ENCODE measurements around the gene LHX1. TPM values are rescaled to one million over a fixed set of nuclear protein-coding genes. Genes with fewer than 3 reads are reported as not detected.

Gene LHX1
- total and polyA plus RNA-seq, 9 of the 15 experiments (the other 6 are each of a cell fraction or from before 2014, with no cell fraction given): 0.05 to 0.64 (median 0.07) TPM; not detected in 6

DNA sequence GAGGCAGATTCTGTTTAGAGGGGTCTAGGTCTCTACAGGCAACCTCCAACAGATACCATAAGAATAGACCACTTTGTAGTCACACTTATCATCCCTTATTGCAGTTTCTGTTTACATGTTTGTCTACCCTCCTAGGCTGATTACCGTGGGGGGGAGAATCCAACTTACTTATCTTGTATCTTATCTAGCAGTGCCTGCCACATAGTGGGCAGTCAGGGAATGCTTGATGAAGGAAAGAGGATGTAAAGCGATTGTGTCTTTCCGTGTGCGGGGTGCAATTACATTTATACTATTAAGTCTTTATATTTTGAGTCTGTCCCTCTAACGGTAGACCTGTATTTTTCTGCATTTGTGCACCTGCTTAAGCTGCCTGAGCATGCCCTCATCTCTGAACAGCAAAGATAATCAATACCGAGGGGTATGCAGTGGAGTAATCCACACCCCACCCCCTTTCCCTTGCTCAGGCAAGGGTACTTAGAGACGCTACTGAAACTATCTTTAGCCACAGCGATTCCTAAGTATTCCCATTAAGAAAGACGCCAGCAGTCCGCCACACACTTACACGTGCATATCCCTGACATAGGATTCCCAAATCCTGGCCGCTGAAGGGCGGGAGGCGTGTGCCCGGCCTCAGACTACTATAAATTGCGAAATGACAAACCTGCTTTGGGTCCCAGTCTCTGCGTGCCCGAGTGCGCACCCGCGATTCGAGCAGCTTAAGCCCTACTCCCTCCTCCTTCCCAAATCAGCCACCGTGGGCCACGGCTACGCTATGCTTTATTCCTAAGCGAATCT lies 10.8 kb downstream of the LHX1 start (continued):
- TF ChIP-seq, protein P1, sequence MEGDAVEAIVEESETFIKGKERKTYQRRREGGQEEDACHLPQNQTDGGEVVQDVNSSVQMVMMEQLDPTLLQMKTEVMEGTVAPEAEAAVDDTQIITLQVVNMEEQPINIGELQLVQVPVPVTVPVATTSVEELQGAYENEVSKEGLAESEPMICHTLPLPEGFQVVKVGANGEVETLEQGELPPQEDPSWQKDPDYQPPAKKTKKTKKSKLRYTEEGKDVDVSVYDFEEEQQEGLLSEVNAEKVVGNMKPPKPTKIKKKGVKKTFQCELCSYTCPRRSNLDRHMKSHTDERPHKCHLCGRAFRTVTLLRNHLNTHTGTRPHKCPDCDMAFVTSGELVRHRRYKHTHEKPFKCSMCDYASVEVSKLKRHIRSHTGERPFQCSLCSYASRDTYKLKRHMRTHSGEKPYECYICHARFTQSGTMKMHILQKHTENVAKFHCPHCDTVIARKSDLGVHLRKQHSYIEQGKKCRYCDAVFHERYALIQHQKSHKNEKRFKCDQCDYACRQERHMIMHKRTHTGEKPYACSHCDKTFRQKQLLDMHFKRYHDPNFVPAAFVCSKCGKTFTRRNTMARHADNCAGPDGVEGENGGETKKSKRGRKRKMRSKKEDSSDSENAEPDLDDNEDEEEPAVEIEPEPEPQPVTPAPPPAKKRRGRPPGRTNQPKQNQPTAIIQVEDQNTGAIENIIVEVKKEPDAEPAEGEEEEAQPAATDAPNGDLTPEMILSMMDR (IDR thresholded peaks at IDR 0.05 in 2 of 3, conservative IDR thresholded peaks at IDR 0.05 in 1 of 3; ENCODE audit: insufficient read depth in 2 of 3, low read depth in 1 of 3, low read length in 3 of 3): peak in 1 of 3 experiments; percentile 6; a peak in 1 of 6 replicates
- no peak for TF ChIP-seq HDGF (IDR thresholded peaks at IDR 0.05)
- TF ChIP-seq, protein P2, sequence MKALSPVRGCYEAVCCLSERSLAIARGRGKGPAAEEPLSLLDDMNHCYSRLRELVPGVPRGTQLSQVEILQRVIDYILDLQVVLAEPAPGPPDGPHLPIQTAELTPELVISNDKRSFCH (CRISPR knock-in tag; IDR thresholded peaks at IDR 0.05): no peak
- TF ChIP-seq, protein P2 (tag; IDR thresholded peaks at IDR 0.05): 0 out of 2 replicates have a peak, but pooled peaks have one; percentile 50
- TF ChIP-seq ETV5 (CRISPR knock-in tag; IDR thresholded peaks at IDR 0.05; ENCODE audit: low read depth): no peak
- no peak for TF ChIP-seq TCFL5 (CRISPR knock-in tag; conservative IDR thresholded peaks at IDR 0.05)
- TF ChIP-seq POLR2B (IDR thresholded peaks at IDR 0.05; ENCODE audit: low read depth, partially characterized antibody): no peak
- no peak for TF ChIP-seq BRCA1 (IDR thresholded peaks at IDR 0.05)
- TF ChIP-seq BRCA1 (CRISPR knock-in tag; IDR thresholded peaks at IDR 0.05): no peak
- TF ChIP-seq CEBPG (CRISPR knock-in tag; IDR thresholded peaks at IDR 0.05): no peak; the same call in 1 of the 2 replicates
- TF ChIP-seq CEBPG (tag; conservative IDR thresholded peaks at IDR 0.05 in 1 of 2, IDR thresholded peaks at IDR 0.05 in 1 of 2): peak; percentile 68 to 85
- TF ChIP-seq, protein P3, sequence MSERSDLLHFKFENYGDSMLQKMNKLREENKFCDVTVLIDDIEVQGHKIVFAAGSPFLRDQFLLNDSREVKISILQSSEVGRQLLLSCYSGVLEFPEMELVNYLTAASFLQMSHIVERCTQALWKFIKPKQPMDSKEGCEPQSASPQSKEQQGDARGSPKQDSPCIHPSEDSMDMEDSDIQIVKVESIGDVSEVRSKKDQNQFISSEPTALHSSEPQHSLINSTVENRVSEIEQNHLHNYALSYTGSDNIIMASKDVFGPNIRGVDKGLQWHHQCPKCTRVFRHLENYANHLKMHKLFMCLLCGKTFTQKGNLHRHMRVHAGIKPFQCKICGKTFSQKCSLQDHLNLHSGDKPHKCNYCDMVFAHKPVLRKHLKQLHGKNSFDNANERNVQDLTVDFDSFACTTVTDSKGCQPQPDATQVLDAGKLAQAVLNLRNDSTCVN (CRISPR knock-in tag; IDR thresholded peaks at IDR 0.05): no peak
- no peak for TF ChIP-seq HNRNPH1 (optimal IDR thresholded peaks at IDR 0.05; ENCODE audit: low read depth, low read length)
- no peak for TF ChIP-seq NBN (IDR thresholded peaks at IDR 0.05; ENCODE audit: low read depth)
- 0 out of 2 replicates have a peak, but pooled peaks have one; percentile 16 for TF ChIP-seq SMAD4 (CRISPR knock-in tag; conservative IDR thresholded peaks at IDR 0.05)
- TF ChIP-seq SRSF7 (optimal IDR thresholded peaks at IDR 0.05; ENCODE audit: low read depth, low read length): no peak
- TF ChIP-seq ESRRA (IDR thresholded peaks at IDR 0.05; ENCODE audit: borderline replicate concordance, low read depth): no peak
- TF ChIP-seq CEBPB (tag; IDR thresholded peaks at IDR 0.05): peak; percentile 96
- TF ChIP-seq YBX1 (IDR thresholded peaks at IDR 0.05): no peak
- TF ChIP-seq, protein P4, sequence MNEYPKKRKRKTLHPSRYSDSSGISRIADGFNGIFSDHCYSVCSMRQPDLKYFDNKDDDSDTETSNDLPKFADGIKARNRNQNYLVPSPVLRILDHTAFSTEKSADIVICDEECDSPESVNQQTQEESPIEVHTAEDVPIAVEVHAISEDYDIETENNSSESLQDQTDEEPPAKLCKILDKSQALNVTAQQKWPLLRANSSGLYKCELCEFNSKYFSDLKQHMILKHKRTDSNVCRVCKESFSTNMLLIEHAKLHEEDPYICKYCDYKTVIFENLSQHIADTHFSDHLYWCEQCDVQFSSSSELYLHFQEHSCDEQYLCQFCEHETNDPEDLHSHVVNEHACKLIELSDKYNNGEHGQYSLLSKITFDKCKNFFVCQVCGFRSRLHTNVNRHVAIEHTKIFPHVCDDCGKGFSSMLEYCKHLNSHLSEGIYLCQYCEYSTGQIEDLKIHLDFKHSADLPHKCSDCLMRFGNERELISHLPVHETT (CRISPR knock-in tag; conservative IDR thresholded peaks at IDR 0.05 in 1 of 2, IDR thresholded peaks at IDR 0.05 in 1 of 2): no peak
- TF ChIP-seq ARID1B (IDR thresholded peaks at IDR 0.05): peak; percentile 14; the same call in 1 of the 2 replicates
- TF ChIP-seq ZFP1 (CRISPR knock-in tag; IDR thresholded peaks at IDR 0.05): no peak
- TF ChIP-seq RHOXF2B (CRISPR knock-in tag; conservative IDR thresholded peaks at IDR 0.05): no peak
- 0 out of 2 replicates have a peak, but pooled peaks have one; percentile 5 for TF ChIP-seq HLTF (IDR thresholded peaks at IDR 0.05)
- no peak for TF ChIP-seq ILK (tag; IDR thresholded peaks at IDR 0.05; ENCODE audit: borderline replicate concordance, low read depth)
